NK-92 treated with Interleukin-12 subunit alpha and Interleukin-12 subunit beta, amount 100 ng/mL, for 24 hours (cell line): ENCODE data around the gene THSD4.
"Not testable (repeated sequence)": the region's sequence is repeated elsewhere in the genome, so short reads cannot be mapped to it uniquely, and the experiment has no call there.

Experiments
- DNase-seq: peaks from one replicate; lab custom pipeline; 2025; lab: John Stamatoyannopoulos, UW

The THSD4 gene

GRCh38 chr15:71425388-71425787 lies 310.1 kb downstream of the THSD4 start:
- no peak for DNase-seq

- no peak for DNase-seq
Measured at GRCh38 chr15:71426792-71427191, 311.5 kb downstream of the THSD4 start.

GRCh38 chr15:71430782-71431181 lies 315.5 kb downstream of the THSD4 start:
- DNase-seq = no peak

DNA sequence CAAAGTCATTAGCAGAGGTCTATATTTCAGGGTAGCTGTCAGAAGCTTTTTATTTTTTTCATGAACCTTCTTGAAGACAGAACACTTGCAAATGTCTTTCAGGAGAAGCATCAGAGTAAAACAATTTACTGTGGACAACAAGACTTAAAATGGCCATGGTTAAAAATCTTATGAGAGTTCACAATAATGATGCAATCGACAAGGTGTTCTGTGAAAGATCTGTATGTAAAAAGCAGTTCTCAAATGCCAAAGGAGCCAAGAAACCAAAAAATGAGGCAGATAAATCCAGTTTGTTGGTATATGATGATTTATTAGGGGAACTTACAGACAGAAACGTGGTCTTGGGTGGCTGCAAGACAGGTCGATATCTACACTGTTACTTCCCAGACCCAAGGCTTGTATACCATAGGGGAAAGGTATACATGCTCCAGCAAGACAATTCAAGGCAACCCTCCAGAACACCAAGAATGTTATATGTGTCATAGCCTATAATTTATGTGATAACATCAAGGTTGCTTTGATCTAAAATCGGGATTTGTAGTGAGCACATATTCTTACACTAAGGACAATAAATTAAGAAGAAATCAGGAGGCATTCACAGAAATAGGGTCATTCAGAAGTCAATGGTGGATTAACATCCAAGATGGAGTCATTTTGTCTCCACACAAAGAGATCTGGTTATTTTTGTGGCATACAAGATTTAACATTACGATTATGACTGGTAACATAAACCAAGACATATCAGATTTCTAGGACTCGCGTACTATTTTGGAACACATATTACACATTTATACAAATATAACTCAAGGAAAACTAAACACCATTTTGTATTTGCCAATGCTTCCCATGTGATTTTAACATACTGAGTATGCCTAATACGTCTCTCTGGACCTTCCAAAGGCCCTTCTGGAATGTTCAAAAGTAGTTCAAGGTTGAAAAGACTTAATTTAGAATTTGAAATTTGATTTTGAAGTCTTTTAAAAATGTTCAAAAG lies 316.4 kb downstream of the THSD4 start:
- DNase-seq = no peak

- no peak for DNase-seq
Measured at GRCh38 chr15:71433402-71433801, 318.1 kb downstream of the THSD4 start.

DNA sequence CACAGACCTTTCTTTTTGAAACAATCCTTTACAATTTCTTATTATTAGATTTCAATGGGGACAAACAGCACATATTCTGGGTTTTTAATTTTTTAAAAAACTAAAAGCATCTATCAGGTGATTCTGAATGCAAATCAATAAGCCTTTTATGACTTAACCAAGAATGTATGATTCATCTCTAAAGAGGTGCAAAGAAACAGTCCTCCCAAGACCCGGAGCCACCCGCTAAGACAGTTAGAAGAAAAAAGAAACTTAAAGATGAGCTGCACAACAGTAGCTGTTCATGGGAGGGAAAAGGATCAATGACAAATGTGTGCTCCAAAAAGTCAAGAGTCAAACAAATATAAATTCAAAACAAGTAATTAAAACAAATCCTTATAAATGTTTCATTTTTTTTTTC lies 319.5 kb downstream of the THSD4 start:
- DNase-seq = no peak

DNA sequence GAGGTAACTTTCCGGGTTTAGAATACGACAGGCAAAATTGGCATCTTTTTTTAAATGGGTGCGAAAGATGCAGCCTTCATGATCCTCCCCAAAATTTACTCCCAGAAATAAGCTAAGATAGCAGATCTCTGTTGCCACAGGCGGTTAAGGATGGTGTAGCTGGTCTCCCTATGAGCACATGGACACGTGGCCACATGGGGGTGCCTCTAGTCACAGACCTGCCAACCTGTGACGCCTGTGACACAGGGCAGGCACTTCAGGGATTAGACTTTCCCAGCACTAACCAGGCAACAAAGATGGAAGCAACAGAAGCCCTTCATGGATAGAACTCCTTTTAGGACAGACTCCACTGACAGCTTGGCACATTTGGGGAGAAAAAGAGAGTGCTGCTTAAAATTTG lies 320.3 kb downstream of the THSD4 start:
- no peak for DNase-seq

DNA sequence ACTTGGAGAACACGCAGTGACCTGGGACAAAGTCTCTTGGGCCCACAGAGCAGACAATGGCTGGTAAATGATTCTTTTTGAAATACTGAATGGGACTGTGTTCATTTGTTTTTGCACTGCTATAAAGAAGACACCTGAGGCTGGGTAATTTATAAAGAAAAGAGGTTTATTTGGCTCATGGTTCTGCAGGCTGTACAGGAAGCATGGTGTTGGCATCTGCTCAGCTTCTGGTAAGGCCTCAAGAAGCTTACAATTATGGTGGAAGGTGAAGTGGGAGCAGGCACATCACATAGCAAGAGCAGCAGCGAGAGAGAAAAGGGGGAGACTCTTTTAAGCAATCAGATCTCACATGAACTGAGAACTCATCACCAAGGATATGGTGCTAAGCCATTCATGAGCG lies 321.6 kb downstream of the THSD4 start:
- DNase-seq = no peak

DNA sequence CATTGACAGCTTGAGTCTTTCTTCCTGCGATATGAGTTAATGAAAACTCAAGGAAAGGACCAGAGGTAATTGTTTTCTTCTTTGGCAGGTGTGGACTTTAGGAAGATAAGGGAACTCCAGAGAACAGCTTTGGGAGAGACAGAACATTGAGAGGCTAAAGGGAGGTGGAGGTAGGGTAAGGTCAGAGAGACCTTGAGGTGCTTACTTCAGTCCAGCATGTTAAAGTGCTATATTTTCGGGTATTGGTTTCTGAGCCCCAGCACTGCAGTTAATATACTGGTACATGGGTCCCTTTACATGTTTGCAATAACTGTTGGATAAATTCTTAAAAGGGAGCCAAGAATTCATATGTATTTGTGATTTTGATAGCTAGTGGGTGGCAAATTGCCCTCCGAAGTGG lies 322.1 kb downstream of the THSD4 start:
- no peak for DNase-seq

- DNase-seq = no peak
Measured at GRCh38 chr15:71437919-71438318, 322.6 kb downstream of the THSD4 start.

DNA sequence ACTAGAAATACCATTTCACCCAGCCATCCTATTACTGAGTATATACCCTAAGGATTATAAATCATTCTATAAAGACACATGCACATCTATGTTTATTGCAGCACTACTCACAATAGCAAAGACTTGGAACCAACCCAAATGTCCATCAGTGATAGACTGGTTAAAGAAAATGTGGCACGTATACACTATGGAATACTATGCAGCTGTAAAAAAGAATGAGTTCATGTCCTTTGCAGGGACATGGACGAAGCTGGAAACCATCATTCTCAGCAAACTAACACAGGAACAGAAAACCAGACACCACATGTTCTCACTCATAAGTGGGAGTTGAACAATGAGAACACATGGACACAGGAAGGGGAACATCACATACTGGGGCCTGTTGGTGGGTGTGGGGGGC lies 324.2 kb downstream of the THSD4 start:
- DNase-seq = not testable (repeated sequence)

GRCh38 chr15:71440489-71441110 lies 325.3 kb downstream of the THSD4 start:
- DNase-seq = no peak

- DNase-seq = peak; percentile 2
Measured at GRCh38 chr15:71443538-71443937, 328.3 kb downstream of the THSD4 start.

GRCh38 chr15:71444032-71444810 lies 328.9 kb downstream of the THSD4 start:
- DNase-seq = no peak

DNA sequence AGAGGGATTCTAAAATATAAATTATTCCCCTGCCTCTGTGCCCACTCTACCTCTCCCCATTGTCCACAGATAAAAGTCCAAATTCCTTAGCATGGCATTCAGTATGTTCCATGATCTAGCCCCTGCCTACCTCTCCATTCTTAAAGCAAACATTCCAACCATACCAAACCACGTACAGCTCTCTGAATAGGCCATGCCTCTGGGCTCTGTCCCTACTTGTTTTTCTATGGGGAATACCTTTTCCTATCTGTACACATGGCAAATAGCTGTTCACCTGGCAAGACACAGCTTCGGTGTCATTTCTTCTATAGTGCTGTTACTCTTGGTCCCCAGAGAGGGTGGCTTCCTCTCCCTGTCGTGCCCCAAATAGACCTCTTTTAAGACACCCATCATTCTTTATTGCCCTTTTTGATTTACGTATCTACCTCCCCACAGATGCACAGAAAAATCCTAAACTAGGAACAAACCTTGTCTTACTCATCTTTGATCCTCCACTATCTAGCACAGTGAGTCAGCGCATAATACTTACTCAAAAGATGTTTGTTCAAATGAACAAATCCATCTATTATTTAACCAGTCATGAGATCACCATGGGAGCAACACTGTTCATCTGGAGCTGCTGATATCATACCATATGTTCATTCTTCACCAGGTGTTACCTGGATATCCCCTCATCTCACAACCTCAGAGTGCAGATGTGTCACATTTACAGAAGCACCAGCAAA lies 329.8 kb downstream of the THSD4 start:
- DNase-seq = no peak

DNA sequence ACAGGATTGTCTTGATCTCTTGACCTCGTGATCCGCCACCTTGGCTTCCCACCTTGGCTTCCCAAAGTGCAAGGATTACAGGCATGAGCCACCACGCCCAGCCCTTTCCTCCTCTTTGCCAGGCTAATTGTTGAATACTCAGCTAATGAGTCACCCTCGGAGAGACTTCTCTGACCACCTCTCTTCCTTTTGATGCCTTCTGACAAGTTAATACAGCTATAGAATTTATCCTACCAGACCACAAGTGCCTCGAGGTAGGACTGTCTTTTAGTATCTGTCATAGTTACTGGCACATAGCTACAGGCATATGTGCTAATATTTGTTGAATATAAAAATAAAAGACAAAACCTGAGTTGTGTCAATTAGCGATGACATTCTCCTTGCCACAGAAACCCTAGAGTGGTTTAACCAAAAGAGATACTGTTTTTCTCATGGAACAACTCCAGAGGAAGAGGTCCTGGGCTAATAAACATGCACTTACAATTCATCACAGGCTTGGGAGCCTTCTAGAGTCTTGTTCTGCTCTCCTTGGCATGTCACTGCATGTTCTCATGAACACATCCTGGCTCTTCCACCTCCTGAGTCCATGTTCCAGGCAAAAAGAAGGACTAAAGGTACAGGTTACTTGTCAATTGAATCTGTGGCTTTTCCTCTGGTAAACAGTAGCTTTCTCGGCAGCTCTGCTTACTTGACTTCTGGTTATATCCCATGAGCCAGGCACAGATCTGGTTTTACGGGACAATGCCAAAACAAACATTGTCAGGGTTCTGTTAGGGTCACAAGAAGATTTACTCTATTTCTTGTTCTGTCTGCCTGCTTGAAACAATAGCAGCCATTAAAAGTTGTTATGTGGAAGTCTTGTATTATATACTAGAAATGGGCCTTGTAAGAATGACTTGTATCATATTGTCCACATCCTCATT lies 332.3 kb downstream of the THSD4 start:
- no peak for DNase-seq

DNA sequence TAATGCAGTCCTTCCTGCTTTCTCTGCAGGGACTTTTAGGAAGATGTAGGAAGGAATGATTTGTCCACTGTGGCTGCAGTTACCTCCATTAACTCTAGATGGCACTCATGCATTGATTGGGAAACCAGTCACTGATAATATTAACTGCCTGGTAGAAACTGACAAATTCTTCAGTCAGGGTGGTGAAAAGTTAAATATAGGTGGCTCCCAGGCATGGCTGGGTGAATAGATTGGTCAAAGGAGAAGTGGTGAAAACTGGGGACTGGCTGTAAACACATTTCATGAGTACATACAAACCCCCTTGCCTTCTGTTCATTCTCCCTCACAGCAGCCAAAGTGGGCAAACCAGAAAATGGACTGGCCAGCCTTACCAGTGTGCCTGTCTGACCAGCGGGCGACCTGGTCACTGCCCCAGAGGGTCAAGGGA lies 333.4 kb downstream of the THSD4 start:
- no peak for DNase-seq

DNA sequence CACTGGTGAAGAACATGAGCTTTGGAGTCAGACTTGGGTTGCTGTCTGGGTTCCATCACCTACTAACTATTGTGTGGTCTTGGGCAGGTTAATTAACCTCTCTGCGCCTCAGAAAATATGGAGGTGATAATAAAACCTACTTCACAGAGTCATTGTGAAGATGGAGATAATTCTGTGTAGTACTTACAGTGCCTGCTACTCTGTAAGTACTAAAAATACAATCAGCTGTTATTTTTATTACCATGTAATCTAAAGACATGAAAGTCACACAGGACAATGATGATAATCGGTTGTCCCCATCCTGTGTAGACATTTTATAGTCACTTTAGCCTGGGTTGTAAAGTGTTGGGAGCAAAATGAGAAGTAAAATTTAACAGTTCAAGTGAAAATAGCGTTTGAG lies 334.1 kb downstream of the THSD4 start:
- DNase-seq = no peak

DNA sequence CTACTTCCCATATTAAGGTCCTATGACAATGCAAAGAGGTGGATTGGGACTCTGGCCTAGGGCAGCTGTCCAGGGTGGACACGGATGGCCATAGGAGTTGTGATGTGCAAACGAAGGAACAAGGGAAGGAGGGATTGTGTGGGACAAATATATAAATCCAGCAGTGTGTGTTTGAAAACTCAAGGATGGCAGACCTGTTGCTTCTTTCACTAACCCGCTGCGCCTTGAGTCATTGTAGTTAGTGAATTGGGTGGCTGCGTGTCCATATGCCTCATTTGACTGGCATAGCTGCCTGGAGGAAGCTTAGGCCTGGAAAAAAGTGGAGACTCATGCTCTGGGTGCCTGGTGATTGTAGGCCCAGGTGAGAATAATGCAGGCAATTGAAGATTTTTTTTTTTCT lies 334.7 kb downstream of the THSD4 start:
- DNase-seq = no peak

DNA sequence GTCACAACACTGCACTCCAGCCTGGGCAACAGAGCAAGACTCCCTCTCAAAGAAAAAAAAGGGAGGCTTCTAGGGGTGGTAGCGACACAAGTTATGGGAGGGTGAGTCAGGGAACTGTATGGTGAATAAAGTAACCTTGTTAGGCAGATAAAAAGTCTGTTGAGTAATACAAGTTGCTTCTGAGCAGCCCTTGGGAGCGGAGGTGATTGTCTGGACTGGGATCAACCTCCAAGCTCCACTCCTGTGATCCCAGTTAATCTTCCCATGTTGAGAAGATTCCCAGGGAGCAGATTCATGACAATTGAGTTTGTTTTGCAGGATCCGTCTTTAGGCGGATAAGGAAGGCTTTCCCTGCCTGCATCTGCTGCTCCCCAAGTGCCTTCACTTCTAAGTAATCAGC lies 335.9 kb downstream of the THSD4 start:
- no peak for DNase-seq

DNA sequence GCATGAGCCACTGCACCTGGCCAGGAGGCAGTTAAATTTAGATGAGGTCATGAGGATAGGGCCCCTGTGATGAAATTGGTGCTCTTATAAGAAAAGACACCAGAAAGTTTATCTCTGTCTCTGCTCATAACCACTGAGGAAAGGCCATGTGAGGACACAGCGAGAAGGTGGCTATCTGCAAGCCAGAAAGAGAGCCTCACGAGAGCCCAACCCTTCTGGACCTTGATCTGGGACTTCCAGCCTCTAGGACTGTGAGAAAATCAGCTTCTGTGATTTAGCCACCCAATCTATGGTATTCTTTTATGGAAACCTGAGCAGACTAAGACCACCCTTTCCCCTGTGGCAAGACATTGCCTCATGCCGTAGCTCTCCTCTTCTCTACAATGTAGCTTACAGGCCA lies 337.6 kb downstream of the THSD4 start:
- DNase-seq = no peak
